GM18907 (cell line): ENCODE measurements around the gene TACC2.

Source experiments
- ATAC-seq: cut with Tn5 transposase; IDR thresholded peaks from one replicate; pipeline ENCODE4 v1.9.1; 2021; ENCODE audit warnings: mild to moderate bottlenecking, moderate library complexity; ENCODE audit not compliant: unreplicated experiment

TACC2 gene

DNA sequence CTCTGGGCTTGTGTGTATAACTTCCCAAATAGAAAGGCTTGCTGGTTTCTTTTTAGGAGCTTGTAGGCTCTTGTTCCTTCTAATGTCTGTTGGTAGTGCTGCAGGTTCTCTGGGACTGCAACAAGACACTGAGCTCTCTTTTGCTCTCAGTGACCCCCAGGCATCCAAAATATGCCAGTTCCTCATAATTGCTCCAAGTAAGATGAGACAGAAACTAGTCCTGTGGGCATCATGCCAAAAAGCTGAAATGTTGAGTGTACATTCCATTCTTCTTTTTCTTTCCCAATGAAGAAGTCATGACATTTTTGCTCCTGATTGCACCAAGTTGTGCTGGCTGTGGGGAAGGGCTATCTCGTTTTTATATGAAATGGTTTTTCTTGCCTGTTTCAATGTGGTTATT, 275.0 kb downstream of the TACC2 start:
- ATAC-seq, result no peak

DNA sequence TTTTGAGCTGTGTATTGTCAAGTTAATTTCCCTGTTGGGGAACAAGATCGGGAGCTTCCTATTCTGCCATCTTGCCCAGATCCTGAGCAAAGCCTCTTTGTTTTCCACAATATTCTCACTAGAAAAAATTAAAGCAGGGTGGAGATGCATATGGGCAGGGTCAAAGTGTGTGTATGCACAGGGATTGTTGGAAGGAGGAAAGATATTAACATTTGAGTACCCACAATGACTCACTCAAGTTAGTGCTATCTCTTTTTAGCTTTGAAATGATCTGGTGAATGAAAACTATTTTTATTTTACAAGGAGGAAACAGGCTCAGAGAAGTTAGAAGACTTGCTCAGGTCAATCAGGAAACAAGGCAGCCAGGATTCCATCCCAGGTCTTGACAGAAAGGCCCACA, 275.5 kb downstream of the TACC2 start:
- ATAC-seq, result no peak

DNA sequence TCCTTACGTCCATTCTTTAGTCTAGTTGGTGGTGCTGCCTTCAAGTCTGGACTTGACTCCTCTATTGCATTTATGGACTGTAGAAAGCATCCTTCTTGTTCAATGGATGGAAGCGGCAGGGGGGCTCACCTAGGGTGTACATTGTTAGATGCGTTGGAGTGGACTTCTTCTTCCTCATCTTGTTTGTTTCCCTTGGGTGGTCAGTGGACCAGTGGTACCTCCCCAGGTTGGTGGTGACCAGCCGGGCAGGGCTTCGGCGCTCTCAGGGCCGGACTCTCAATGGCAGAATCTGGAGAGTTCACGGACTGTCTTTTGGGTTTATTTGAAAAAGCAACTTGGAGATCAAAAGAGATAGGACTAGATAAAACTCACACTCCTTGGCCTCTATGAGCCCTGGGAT, 276.0 kb downstream of the TACC2 start:
- ATAC-seq, result no peak

DNA sequence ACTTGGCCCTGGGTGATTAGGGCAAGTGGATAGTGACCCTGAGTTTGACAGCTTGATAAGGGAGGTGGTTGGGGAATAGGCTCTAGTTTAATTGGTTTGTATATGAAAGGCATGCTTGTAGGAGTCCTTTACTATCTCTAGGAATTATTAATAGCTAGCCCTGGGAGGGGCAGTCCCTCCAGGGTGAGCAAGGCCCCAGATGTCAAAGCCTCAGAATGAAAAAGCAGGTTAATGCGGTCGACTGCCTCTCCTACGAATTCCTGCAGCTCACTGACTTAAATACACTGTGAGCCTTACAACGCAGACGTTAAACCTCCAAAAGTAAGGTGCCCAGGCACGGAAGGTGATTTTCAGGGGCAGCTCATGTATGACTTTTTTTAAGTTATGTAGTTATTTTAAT, 276.9 kb downstream of the TACC2 start:
- no peak for ATAC-seq

DNA sequence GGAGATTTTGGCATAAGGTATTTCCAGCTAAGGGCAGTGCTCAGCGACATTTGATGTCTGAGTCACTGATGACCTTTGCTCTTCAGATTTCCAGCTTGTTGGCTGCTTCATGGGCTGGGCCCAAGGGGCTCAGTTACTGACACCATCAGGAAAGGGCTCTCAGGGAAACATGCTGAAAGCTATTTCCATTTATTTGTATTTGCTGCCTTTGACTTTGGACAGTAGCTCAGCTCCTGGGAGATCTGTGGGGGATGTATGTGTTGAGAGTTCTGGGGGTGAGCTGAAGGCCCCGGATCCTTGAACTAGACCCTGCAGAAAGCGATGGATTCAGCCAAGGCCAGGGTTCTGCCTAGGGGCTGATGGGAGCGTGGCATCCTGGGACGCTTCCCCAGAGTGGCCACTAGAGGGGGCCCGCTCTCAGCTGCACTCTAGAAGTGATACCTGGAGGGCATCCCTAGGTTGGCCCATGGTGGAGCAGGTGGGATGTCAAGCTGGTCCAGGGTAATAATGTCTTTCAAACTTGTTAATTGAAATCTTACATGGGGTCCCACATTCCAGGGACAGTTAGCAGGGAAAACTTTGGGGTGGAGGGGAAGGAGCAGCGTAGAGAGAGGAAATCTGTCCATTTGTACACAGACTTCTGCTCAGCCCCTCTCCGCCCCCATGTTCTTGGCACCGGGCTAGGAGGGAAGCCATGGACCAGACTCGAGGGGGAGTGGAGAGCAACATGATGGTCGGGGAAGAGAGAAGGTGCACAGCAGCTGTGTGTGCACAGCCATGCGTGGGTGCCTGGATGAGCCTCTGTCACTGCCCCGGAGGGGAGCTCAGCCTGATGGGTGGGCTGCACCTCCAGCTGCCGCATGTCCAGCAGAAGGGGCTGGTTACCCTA, 279.1 kb downstream of the TACC2 start:
- no peak for ATAC-seq

DNA sequence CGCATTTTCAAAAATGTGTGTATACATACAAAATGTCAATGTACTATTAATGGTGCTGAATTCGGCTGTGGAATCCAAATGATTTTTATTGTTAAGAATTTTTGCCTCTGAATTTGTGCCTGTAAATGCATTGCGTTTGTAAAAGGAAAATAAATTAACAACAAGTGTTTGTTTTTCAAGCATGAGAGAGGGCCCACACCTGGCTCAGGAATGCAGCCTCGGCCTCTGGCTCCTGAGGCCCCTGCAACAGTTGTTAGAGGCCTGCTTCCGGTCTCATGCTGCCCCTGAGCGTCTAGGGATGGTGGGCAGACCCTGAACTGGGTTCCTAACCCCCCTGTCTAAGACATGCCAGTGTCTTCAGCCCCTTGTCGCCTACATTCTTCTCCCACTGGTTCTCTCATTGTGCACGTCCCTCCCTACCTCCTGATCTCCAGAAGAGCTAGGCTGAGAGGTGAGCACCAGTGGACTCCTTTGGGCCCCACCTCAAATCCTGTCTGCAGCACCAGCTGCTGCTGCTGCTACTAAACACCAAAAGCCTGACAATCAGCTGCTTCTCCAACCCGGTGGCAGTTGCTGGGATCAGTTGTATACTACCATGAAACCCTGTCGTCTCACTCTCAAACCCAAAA, 280.2 kb downstream of the TACC2 start:
- ATAC-seq, result no peak

DNA sequence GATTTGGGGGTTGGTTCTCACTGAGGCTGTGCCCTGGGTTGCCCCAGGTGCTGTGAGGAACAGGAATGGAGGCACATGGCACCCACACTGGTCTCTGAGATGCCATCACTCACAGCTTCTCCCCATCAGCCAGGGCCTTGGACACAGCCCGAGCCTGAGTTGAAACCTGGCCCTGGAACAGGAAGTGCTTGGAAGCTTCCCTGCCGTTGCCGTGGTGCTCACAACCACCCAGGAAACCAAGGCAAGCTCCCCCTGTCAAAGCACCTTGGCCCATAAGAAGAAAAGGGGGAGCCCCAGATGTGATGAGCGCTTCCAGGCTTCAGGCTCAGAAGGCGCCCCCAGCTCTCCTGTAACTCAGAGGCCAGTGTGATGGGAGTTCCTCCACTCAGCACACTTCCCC, 282.1 kb downstream of the TACC2 start, which contains the start of gene BTBD16:
TSS of gene BTBD16 (plus strand) at position 221 of the 400 bp plus-strand sequence. CDS start 3,786 bp downstream, outside the sequence.
- ATAC-seq, result no peak

DNA sequence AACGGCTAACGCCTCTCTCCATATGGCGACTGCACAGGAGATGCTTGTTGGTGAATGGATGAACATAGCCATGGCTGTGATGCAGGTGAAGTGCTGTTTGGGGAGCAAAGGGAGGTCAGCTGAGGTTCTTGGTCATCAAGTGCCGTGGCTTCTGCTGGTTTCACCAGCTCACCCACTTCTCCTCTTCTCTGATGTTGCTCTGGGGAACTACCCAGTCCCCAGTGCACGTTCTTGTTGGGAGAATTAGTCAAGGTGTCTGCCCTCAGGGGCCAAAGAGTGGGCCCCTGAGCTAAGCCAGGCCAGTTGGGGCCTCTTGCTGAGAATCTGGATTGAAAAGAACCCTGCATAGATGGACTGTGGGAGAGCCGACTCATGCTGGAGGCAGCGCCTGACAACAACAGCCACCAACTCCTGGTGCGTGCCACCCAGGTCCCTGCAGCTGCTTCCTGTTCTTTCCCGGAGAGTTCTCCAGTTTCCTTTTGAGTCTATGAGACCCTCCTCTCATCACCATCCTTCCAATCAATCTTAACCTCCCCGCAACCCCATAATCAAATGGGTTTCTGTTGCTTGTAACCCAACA, 285.1 kb downstream of the TACC2 start:
- ATAC-seq, result no peak

DNA sequence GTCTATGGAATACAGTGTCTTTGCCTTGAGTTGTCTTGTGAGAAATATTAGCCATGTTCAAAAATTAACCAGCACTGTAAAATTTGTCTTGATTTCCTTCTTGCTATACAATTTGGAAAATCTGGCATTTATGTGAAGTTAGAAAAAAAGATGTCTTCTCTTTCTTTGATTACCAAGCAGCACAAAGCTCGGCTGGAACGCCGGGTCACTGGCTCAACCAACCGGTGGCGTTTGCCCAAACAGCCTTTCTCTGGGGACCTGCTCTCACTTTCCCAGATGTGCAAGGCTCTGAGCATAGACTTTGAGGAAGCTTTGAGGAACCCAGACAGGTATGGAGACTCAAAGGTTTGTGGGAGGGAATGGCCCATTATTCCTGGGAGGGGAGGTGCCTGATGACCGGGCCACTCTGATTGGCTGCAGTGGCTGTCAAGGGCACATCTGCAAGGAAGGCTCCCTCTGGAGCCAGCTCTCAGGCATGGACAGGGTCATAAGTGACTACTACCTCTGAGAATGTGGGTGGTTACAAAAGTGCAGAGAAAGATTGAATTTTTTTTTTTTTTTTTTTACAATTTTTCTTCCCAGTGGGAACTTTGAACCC, 287.7 kb downstream of the TACC2 start:
- ATAC-seq, result no peak

DNA sequence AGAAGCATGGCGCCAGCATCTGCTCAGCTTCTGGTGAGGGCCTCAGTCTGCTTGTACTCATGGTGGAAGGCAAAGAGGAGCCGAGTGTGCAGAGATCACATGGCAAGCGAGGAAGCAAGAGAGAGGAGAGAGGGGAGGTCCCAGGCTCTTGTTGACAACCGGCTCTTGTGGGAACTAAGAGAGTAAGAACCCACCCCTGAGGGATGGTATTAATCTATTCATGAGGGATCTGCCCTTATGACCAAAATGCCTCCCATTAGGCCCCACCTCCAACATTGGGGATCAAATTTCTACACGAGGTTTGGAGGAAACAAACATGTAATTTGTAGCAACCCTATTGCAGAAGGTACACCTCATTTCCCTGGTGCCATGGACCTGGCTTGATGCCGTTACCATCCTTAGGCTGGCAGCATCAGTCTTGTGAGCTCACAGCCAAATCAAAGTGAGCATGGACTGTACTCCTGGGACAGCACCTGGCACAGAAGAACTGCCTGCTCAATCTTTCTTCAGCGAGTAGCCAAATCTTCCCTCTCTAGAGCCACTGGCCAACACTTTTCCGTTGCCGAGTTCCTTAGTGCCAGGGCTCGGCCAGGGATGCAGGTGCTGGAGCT, 288.7 kb downstream of the TACC2 start:
- ATAC-seq, result no peak

DNA sequence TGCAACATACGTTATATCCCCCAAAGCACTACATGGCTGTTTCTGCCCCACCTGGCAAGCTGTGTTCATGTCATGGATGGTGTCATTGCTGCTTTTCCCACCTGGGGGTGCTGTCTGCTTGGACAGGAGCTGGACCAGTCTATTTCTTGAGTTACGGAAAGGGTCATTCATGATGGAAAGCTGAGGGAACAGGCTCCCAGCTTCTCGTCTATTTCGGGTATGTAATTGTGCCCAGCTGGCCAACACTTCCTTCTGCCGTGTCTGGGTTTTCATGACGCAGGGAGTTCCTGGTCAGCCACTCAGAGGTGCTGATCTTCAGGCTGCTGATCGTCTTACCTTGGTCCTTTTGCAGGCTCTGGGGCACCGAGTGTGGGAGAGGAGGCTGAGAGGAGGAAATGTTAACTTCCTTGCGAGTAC, 290.8 kb downstream of the TACC2 start:
- ATAC-seq, result no peak

DNA sequence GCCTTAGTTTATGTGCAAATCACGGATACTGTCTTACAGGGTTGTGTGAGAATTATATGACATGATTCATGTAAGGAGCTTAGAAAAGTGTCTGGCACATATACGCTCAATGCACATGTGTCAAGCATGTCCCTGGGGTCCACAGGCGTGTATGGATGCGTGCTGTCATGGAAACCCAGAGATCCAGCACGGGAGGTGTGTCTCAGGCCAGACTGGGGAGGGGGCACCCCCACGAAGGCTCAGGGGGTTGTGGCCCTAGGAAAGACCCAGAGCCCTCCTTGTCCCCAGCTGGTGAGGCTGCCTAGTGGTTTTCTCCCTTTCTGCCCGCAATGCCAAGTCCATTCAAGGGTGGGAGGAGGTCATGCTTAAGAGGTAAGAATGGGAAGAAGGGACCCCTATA, 291.2 kb downstream of the TACC2 start:
- no peak for ATAC-seq

DNA sequence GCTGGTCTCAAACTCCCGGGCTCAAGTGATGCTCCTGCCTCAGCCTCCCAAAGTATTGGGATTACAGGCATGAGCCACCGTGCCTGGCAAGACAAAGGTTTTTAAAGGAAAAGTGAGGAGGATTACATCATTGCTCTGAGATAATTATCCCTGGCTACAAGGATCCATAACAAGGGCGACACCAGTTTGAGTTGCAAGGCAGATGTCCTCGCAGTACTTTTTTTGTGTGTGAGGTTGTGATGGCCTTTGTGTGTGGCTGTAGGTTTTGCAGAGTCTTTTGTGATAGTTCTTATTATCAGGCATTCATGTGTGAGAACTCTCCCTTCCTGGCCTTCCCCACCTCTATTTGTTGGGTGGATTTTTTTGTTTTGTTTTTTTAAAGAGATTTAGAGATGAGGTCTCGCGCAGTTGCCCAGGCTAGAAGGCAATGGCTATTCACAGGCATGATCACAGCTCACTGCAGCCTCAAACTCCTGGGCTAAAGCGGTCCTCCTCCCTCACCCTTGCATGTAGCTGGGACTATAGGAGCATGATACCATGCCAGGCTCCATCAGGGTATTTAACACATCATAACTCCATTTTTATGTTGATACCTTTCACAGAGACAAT, 292.2 kb downstream of the TACC2 start:
- ATAC-seq, result no peak

DNA sequence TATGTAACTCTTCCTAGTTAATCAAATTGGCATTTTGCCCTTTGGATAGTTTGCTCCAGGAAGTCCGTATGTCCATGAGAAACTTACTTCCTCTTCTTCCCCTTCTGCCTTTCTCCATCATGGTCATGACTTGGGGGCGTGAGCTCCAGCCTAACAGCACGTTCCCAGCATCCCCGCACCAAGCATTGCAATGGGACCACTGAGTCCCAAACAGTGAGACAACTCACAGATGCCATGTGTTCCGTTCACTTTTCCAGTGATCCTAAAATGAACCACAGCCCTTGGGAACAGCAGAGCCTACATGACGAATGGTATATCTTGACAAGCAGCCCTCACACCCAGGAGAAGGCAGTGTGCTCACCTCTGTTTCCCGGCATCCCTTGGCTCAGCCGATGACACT, 292.8 kb downstream of the TACC2 start:
- ATAC-seq, result no peak

DNA sequence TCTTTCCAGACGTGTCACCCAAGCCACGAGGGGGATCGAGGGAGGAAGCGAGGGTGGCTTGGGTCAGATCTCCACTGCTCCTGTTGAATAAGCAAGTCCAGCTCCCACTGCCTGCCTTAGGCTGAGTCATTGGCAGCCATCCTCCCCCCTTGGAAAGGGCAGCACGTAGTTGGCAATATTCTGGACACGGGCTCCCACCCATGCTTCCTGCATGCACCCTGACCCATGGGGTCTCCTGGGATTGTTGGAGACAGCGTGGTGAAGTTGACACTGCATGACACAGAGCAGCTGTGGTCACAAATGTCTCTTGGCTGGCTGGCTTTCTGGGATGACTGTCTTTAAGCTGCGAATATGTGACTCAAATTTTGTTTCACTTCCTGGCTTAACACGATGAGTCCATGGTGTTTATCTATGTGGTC, 293.3 kb downstream of the TACC2 start:
- ATAC-seq, result no peak

DNA sequence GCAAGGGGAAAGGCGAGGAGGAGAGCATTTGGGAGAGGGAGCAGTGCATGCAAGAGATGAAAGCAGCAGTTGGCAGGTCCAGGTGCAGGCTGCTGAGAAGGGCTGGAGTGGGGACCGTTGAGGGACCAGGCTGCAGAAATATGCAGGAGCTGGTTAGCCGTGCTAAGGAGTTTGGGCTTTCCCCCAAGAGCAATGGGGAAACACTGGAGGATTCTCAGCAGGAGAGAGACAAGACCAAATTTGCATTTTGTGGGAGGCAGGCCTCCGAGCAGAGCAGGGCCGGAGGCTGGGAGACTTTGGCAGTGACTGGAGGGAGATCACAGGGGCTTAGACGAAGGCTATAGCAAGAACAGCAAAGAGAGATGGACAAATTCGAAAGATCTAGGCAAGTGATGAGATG, 293.9 kb downstream of the TACC2 start:
- no peak for ATAC-seq

DNA sequence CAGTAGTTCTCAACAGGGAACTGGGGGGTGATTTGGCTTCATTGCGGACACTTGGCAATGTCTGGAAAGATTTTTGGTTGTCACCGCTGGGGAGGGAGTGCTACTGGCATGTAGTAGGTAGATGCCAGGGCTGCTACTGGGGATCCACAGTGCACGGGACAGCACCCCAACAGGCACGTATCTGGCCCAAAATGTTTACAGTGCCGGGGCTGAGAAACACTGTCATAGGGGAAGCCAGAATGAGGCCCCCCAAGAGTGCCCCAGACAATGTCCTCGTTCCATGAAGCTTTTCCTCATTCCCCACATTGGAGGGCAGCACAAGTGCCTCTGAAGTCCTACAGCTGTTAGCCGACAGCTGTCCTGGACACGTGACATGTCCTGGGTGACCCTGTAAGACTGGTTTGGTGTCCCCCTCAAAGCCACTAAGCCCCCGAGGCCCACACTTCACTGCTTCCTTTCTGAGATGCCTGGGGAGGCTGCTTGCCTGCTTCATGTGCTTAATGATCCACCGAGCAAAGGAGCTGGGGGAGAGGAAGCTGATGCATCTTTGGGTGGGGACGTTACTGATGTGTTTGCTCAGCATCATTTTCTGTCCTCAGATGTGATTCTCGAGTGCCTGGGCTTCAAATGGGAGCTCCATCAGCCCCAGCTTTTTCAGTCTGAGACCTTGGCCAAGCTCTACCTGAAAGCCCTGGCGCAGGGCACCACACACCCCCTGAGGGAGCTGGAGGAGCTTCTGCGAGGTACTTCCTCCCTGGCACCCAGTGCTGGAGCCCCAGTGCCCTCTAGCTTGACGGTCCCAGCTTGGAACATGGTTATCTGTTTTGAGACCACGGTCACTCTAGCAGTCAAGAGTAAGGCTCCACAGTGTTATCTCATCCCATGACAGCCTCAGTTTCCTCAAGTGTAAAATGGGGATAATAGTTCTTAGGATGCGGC, 296.8 kb downstream of the TACC2 start:
- ATAC-seq, result no peak

DNA sequence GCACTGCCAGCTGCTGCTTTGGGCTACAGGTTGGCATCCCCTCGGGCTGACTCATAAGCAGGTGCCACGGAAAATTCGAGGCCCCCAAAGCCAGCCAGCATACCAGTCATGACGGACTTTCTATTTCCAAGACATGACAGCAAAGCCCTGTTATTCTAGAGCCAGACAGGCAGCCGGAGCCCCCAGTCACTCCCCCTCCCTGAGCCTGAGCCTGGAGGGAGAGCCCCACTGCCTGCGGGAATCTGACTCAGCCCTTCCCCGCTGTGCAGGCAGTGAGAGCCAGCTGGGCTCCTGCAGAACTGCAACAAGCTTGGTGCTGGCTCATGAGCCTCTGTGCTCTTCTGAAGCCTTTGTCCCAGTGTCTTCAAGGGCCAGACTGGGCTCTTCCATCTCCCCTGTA, 297.9 kb downstream of the TACC2 start:
- no peak for ATAC-seq

DNA sequence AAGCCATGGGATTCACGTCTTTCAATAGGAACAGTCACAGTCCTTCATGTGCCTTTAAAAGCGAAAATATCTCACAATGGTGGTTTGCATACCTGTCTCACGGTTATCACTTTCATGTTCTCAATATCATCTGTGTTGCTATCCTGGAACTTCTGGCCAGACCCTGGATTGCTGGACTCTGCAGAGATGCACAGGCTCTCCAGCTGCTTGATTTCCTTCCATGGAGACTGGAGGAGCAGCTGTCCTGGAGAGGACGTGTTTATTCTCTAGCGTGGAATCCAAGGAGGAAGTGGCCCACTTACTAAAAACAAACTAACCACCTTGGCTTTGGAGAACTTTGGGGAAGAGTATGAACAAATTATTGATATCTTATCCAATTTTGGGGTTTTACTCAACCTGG, 298.6 kb downstream of the TACC2 start:
- ATAC-seq, result no peak

DNA sequence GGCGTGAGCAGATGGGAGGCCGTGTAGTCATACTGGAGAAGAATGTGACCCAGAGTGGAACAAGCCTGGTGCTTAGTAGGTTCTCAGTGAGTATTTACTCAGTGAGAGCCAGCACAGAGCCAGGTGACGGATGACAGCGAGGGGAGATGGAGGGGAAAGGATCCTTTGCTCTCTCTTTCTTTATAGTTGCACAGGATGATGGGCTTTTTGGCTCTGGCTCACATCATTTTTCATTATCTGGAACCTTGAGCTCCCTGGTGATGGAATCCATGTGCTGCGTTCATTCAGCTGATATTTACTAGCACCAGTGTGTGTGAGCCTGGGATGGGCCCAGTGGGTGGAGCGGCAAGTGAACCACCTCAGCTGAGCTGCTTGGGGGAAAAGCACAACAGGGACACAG, 299.3 kb downstream of the TACC2 start:
- ATAC-seq, result no peak
